MM.1S (cell line): ENCODE measurements around the gene RAB9A.
A peak's percentile ranks its signal among the peaks of the same experiment; 100 is the strongest.

Experiments used
- DNase-seq: peaks from one replicate; pipeline ENCODE4 v3.0.0-alpha.2; 2015
- H2AFZ ChIP-seq: fragments of 300-600 bp; sonication (generic); 2 replicates; pipeline ENCODE4 v1.6.0; 2016; ENCODE audit warnings: antibody characterized with exemption, low read length
- H3F3A ChIP-seq: fragments of 300-600 bp; sonication (generic); 2 replicates; pipeline ENCODE4 v1.6.1; 2016; ENCODE audit warnings: mild to moderate bottlenecking, antibody characterized with exemption, low read length, moderate library complexity, mixed read lengths; ENCODE audit not compliant: insufficient read depth
- H3K27ac ChIP-seq: fragments of 300-600 bp; sonication (generic); 2 replicates; pipeline ENCODE4 v1.5.1; 2016; ENCODE audit warnings: mild to moderate bottlenecking, low read length
- H3K27me3 ChIP-seq: fragments of 300-600 bp; sonication (generic); replicated peaks from 2 replicates; pipeline ENCODE4 v1.6.0; 2016; ENCODE audit warnings: low read length; ENCODE audit not compliant: insufficient read depth
- H3K36me3 ChIP-seq: fragments of 300-600 bp; sonication (generic); replicated peaks from 2 replicates; pipeline ENCODE4 v1.6.1; 2016; ENCODE audit warnings: mild to moderate bottlenecking, low read length, mixed read lengths; ENCODE audit not compliant: insufficient read depth
- H3K4me1 ChIP-seq: fragments of 300-600 bp; sonication (generic); 2 replicates; pipeline ENCODE4 v1.6.1; 2016; ENCODE audit warnings: low read length, mixed read lengths
- H3K4me2 ChIP-seq: fragments of 300-600 bp; sonication (generic); 2 replicates; pipeline ENCODE4 v1.6.0; 2016; ENCODE audit warnings: low read depth, low read length
- H3K4me3 ChIP-seq: fragments of 300-600 bp; sonication (generic); 2 replicates; pipeline ENCODE4 v1.5.1; 2016; ENCODE audit warnings: low read length, mixed read lengths
- H3K79me2 ChIP-seq: fragments of 300-600 bp; sonication (generic); 2 replicates; pipeline ENCODE4 v1.6.1; 2016; ENCODE audit warnings: mixed run types, low read length, mixed read lengths
- H3K9ac ChIP-seq: fragments of 300-600 bp; sonication (generic); 2 replicates; pipeline ENCODE4 v1.6.1; 2016; ENCODE audit warnings: low read length, mixed read lengths
- H3K9me2 ChIP-seq: fragments of 300-600 bp; sonication (generic); replicated peaks from 2 replicates; pipeline ENCODE4 v1.6.1; 2016; ENCODE audit warnings: mild to moderate bottlenecking, low read length, mixed read lengths; ENCODE audit not compliant: insufficient read depth
- H3K9me3 ChIP-seq: fragments of 300-600 bp; sonication (generic); replicated peaks from 2 replicates; pipeline ENCODE4 v1.6.1; 2016; ENCODE audit warnings: mild to moderate bottlenecking, low read length, mixed read lengths; ENCODE audit not compliant: insufficient read depth
- H4K20me1 ChIP-seq: fragments of 300-600 bp; sonication (generic); 2 replicates; pipeline ENCODE4 v1.6.1; 2016; ENCODE audit warnings: mild to moderate bottlenecking, low read length, moderate library complexity, mixed read lengths; ENCODE audit not compliant: insufficient read depth
- EZH2 ChIP-seq: fragments of 300-600 bp; sonication (generic); optimal IDR thresholded peaks from 2 replicates; pipeline ENCODE3; 2017; ENCODE audit warnings: low read depth, mild to moderate bottlenecking, antibody characterized with exemption, low read length, mixed read lengths
- EZH2phosphoT487 ChIP-seq: fragments of 300-600 bp; sonication (generic); IDR thresholded peaks from 2 replicates; pipeline ENCODE4 v1.6.1; 2018; ENCODE audit warnings: antibody characterized with exemption, low read length
- TF ChIP-seq, protein P1 (sequence below): fragments of 300-600 bp; sonication (generic); IDR thresholded peaks from 2 replicates; pipeline ENCODE4 v1.5.1; 2016; ENCODE audit warnings: antibody characterized with exemption, low read length, mixed read lengths

Gene RAB9A

GRCh38 chrX:13732246-13733067 is 43.5 kb downstream of the RAB9A start:
- no peak for DNase-seq
- no peak for TF ChIP-seq EZH2phosphoT487
- no peak for TF ChIP-seq EZH2
- TF ChIP-seq, protein P1, sequence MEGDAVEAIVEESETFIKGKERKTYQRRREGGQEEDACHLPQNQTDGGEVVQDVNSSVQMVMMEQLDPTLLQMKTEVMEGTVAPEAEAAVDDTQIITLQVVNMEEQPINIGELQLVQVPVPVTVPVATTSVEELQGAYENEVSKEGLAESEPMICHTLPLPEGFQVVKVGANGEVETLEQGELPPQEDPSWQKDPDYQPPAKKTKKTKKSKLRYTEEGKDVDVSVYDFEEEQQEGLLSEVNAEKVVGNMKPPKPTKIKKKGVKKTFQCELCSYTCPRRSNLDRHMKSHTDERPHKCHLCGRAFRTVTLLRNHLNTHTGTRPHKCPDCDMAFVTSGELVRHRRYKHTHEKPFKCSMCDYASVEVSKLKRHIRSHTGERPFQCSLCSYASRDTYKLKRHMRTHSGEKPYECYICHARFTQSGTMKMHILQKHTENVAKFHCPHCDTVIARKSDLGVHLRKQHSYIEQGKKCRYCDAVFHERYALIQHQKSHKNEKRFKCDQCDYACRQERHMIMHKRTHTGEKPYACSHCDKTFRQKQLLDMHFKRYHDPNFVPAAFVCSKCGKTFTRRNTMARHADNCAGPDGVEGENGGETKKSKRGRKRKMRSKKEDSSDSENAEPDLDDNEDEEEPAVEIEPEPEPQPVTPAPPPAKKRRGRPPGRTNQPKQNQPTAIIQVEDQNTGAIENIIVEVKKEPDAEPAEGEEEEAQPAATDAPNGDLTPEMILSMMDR, result no peak
- no peak overlapping the region for H3K27ac ChIP-seq
- H3K9me3 ChIP-seq, result no peaks in the 10 kb centered on the region
- H3K27me3 ChIP-seq, result no peaks in the 10 kb centered on the region
- peaks cover 51% of the 10 kb centered on the region for H3K79me2 ChIP-seq
- peaks cover 11% of the 10 kb centered on the region for H3F3A ChIP-seq
- H4K20me1 ChIP-seq, result no peaks in the 10 kb centered on the region
- no peak overlapping the region for H2AFZ ChIP-seq
- no peak overlapping the region for H3K4me3 ChIP-seq
- peak overlapping the region; percentile 85; the same call in 1 of the 2 replicates for H3K4me2 ChIP-seq
- H3K4me1 ChIP-seq, result peaks cover 17% of the 10 kb centered on the region
- H3K36me3 ChIP-seq, result no peaks in the 10 kb centered on the region
- no peaks in the 10 kb centered on the region for H3K9me2 ChIP-seq
- H3K9ac ChIP-seq, result no peak overlapping the region

DNA sequence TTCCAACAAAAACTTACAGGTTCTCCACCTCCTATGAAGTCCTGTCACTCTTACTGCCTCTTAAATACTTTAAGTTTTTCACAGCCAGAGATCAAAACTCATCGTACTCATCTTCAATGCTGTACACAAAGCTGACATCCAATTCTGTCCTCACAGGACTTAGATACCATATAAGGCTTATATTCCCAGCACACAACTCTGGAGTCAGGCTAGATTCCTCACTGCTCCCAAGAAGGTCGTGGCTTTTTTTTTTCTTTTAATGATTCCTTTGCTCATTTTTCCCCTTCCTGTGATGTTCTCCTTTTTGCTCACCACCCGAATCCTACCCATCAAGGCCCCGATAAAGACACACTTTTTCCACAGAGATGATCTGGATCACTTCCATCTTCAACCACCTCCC is 44.6 kb downstream of the RAB9A start:
- peak overlapping the region; percentile 93 for H3K9ac ChIP-seq
- H4K20me1 ChIP-seq, result no peaks in the 10 kb centered on the region
- H2AFZ ChIP-seq, result no peak overlapping the region
- peaks cover 17% of the 10 kb centered on the region for H3K4me1 ChIP-seq
- peaks cover 11% of the 10 kb centered on the region for H3F3A ChIP-seq
- no peak for DNase-seq
- no peaks in the 10 kb centered on the region for H3K36me3 ChIP-seq
- H3K9me2 ChIP-seq, result no peaks in the 10 kb centered on the region
- TF ChIP-seq EZH2 (no peak), EZH2phosphoT487 (no peak)
- TF ChIP-seq, protein P1, result no peak
- H3K4me3 ChIP-seq, result peak overlapping the region; percentile 74
- H3K27me3 ChIP-seq, result no peaks in the 10 kb centered on the region
- peaks cover 51% of the 10 kb centered on the region for H3K79me2 ChIP-seq
- no peaks in the 10 kb centered on the region for H3K9me3 ChIP-seq
- H3K4me2 ChIP-seq, result peak overlapping the region; percentile 85
- H3K27ac ChIP-seq, result peak overlapping the region; percentile 100; the same call in 1 of the 2 replicates

GRCh38 chrX:13734278-13735172 is 45.6 kb downstream of the RAB9A start, which contains the start of the genes OFD1 and TRAPPC2:
TSS of gene OFD1 (plus strand) at chrX:13734748. CDS start at chrX:13735072, 324 bp downstream.
TSS of gene TRAPPC2 (minus strand) at chrX:13734620. CDS start at chrX:13719963, 14,657 bp downstream.
- Histone ChIP-seq H4K20me1 (no peaks in the 10 kb centered on the region), H3K4me3 (peak within 1 kb of the TSS; percentile 74), H3F3A (peaks cover 11% of the 10 kb centered on the region), H3K27ac (peak within 1 kb of the TSS; percentile 100), H3K9me2 (no peaks in the 10 kb centered on the region), H3K36me3 (no peaks in the 10 kb centered on the region), H3K79me2 (peaks cover 50% of the 10 kb centered on the region), H3K9me3 (no peaks in the 10 kb centered on the region), H3K9ac (peak within 1 kb of the TSS; percentile 93), H3K4me2 (peak within 1 kb of the TSS; percentile 85), H3K4me1 (peaks cover 17% of the 10 kb centered on the region), H3K27me3 (no peaks in the 10 kb centered on the region), H2AFZ (peak within 1 kb of the TSS; percentile 77)
- TF ChIP-seq EZH2phosphoT487, result no peak
- TF ChIP-seq, protein P1, result no peak
- TF ChIP-seq EZH2, result no peak
- peak; percentile 97 for DNase-seq
